NCI-H226 (cell line): Measurements from ENCODE around the gene HBS1L.

Source experiments
- DNase-seq: peaks from one replicate; pipeline ENCODE4 v3.0.0-alpha.2; 2015

HBS1L gene

GRCh38 chr6:135054569-135055498 lies at the start of gene HBS1L:
TSS of gene HBS1L (minus strand) at chr6:135054822. CDS start at chr6:135054691, 131 bp downstream.
- DNase-seq, result peak; percentile 94

GRCh38 chr6:135104199-135104598 lies 49.6 kb upstream of the HBS1L start:
- DNase-seq, result no peak

GRCh38 chr6:135102191-135102590 lies 47.6 kb upstream of the HBS1L start:
- DNase-seq, result no peak

- DNase-seq, result no peak
Observed at GRCh38 chr6:135097172-135097571, 42.5 kb upstream of the HBS1L start.

GRCh38 chr6:135096403-135097130 lies 41.9 kb upstream of the HBS1L start:
- no peak for DNase-seq

- DNase-seq, result no peak
Observed at GRCh38 chr6:135095716-135096115, 41.1 kb upstream of the HBS1L start.

GRCh38 chr6:135094403-135094821 lies 39.8 kb upstream of the HBS1L start:
- peak; percentile 7 for DNase-seq

- DNase-seq, result peak; percentile 9
Observed at GRCh38 chr6:135093578-135093977, 39.0 kb upstream of the HBS1L start.

- no peak for DNase-seq
Observed at GRCh38 chr6:135092724-135093123, 38.1 kb upstream of the HBS1L start.

- DNase-seq, result no peak
Observed at GRCh38 chr6:135090819-135091218, 36.2 kb upstream of the HBS1L start.

- DNase-seq, result no peak
Observed at GRCh38 chr6:135089901-135090300, 35.3 kb upstream of the HBS1L start.

- peak; percentile 60 for DNase-seq
Observed at GRCh38 chr6:135088818-135089809, 34.5 kb upstream of the HBS1L start.

GRCh38 chr6:135088281-135088680 lies 33.7 kb upstream of the HBS1L start:
- no peak for DNase-seq

GRCh38 chr6:135087803-135088202 lies 33.2 kb upstream of the HBS1L start:
- DNase-seq, result no peak

- DNase-seq, result no peak
Observed at GRCh38 chr6:135087403-135087802, 32.8 kb upstream of the HBS1L start.

GRCh38 chr6:135086414-135086764 lies 31.8 kb upstream of the HBS1L start:
- DNase-seq, result no peak

- DNase-seq, result no peak
Observed at GRCh38 chr6:135085700-135086413, 31.2 kb upstream of the HBS1L start.

GRCh38 chr6:135084916-135085269 lies 30.3 kb upstream of the HBS1L start:
- no peak for DNase-seq

- no peak for DNase-seq
Observed at GRCh38 chr6:135084001-135084915, 29.6 kb upstream of the HBS1L start.

GRCh38 chr6:135081966-135082365 lies 27.3 kb upstream of the HBS1L start:
- no peak for DNase-seq

- no peak for DNase-seq
Observed at GRCh38 chr6:135075018-135075417, 20.4 kb upstream of the HBS1L start.
